Keratinocyte (primary cell): ENCODE results near the gene RBAK. TPM values are rescaled to one million over a fixed set of nuclear protein-coding genes. Genes with fewer than 3 reads are reported as not detected.

Source experiments
- DNase-seq: peaks from one replicate; pipeline ENCODE4 v3.0.0-alpha.2; 2011; ENCODE audit warnings: low read depth, missing footprints, low spot score
- FAIRE-seq: peaks from 2 replicates; lab custom pipeline; 2011; peaks lifted over from hg19 to GRCh38; lab: Jason Lieb, UNC
- H2AFZ ChIP-seq: 2 replicates; pipeline ENCODE4 v1.6.0; 2012; ENCODE audit warnings: low read length, control low read depth, inconsistent platforms; ENCODE audit not compliant: control insufficient read depth
- H3K27ac ChIP-seq: 2 replicates; pipeline ENCODE4 v1.5.1; 2011; ENCODE audit warnings: low read length; ENCODE audit not compliant: control insufficient read depth, insufficient read depth
- H3K27me3 ChIP-seq: 3 replicates; pipeline ENCODE4 v1.6.0; 2011; ENCODE audit warnings: low read length; ENCODE audit not compliant: control insufficient read depth, insufficient read depth; ENCODE audit errors: extremely low read depth
- H3K36me3 ChIP-seq, 2 experiments: 2 replicates in 1 of 2; 3 replicates in 1 of 2; pipeline ENCODE4 v1.5.1; 2011; ENCODE audit warnings: low read length in 2 of 2, mild to moderate bottlenecking in 1 of 2; ENCODE audit not compliant: control insufficient read depth in 2 of 2, insufficient read depth in 2 of 2; ENCODE audit errors: extremely low read depth in 1 of 2
- H3K4me1 ChIP-seq: 3 replicates; pipeline ENCODE4 v1.5.1; 2011; ENCODE audit warnings: low read length; ENCODE audit not compliant: control insufficient read depth, insufficient read depth; ENCODE audit errors: extremely low read depth
- H3K4me2 ChIP-seq: 3 replicates; pipeline ENCODE4 v1.6.0; 2011; ENCODE audit warnings: low read depth, low read length; ENCODE audit not compliant: control insufficient read depth, insufficient read depth; ENCODE audit errors: extremely low read depth
- H3K4me3 ChIP-seq, 3 experiments: fragments of 200-600 bp in 1 of 3; sonication (generic) in 1 of 3; 2 replicates in 2 of 3; 3 replicates in 1 of 3; pipeline ENCODE4 v1.5.1; 2011 to 2016; ENCODE audit warnings: low read length in 3 of 3, mild to moderate bottlenecking in 3 of 3, control low read depth in 2 of 3, inconsistent platforms in 1 of 3, low read depth in 1 of 3, mixed read lengths in 1 of 3, mixed run types in 1 of 3, moderate library complexity in 1 of 3; ENCODE audit not compliant: control insufficient read depth in 2 of 3, insufficient read depth in 2 of 3; ENCODE audit errors: extremely low read depth in 1 of 3
- H3K79me2 ChIP-seq: 2 replicates; pipeline ENCODE4 v1.6.0; 2012; ENCODE audit warnings: low read length; ENCODE audit not compliant: control insufficient read depth, insufficient read depth
- H3K9ac ChIP-seq: 3 replicates; pipeline ENCODE4 v1.6.0; 2011; ENCODE audit warnings: low read length; ENCODE audit not compliant: control insufficient read depth, insufficient read depth; ENCODE audit errors: extremely low read depth
- H3K9me1 ChIP-seq: 3 replicates; pipeline ENCODE4 v1.6.0; 2011; ENCODE audit warnings: low read length; ENCODE audit not compliant: control insufficient read depth, insufficient read depth; ENCODE audit errors: extremely low read depth
- H3K9me3 ChIP-seq: 2 replicates; pipeline ENCODE4 v1.5.1; 2012; ENCODE audit warnings: low read depth, low read length; ENCODE audit not compliant: control insufficient read depth
- H4K20me1 ChIP-seq: 3 replicates; pipeline ENCODE4 v1.6.0; 2011; ENCODE audit warnings: low read length; ENCODE audit not compliant: control insufficient read depth, insufficient read depth; ENCODE audit errors: extremely low read depth
- EZH2 ChIP-seq: IDR thresholded peaks from one replicate; pipeline ENCODE4 v1.6.1; 2012; ENCODE audit warnings: inconsistent platforms, mild to moderate bottlenecking, low read length, moderate library complexity
- dilution Hi-C: fragments of 300-500 bp; cut with MboI; formaldehyde crosslinking; loops from one replicate; pipeline ENCODE4 v1.7.0; 2020; ENCODE audit warnings: low sequenced_read_pairs; ENCODE audit not compliant: extremely low pct_ligation_motif_present
- polyA minus RNA-seq, 3 experiments: library from RNA; depleted of rRNA, polyadenylated mRNA; stranded (reverse); fragments of >200 nt; gene quantifications; 1 replicate in 1 of 3; 2 replicates in 1 of 3; 3 replicates in 1 of 3; pipeline ENCODE4 v1.2.3, GENCODE V29; 2011
- polyA plus RNA-seq, 5 experiments: library from polyadenylated mRNA; depleted of rRNA in 3 of 5; stranded (reverse) in 3 of 5; stranded (forward) in 1 of 5; unstranded in 1 of 5; fragments of >200 nt; gene quantifications; 1 replicate in 1 of 5; 2 replicates in 3 of 5; 3 replicates in 1 of 5; pipeline versions ENCODE4 v1.2.1 to v1.2.3, GENCODE V29; 2011 to 2012; ENCODE audit warnings: missing spikeins in 2 of 5, low read depth in 1 of 5, low replicate concordance in 1 of 5
- TF ChIP-seq, protein P1 (sequence below), 3 experiments: IDR thresholded peaks in 1 of 3; conservative IDR thresholded peaks in 1 of 3; optimal IDR thresholded peaks in 1 of 3; 2 replicates in 2 of 3; 3 replicates in 1 of 3; pipeline versions ENCODE3 to v1.5.1; 2011; ENCODE audit warnings: low read length in 3 of 3, mild to moderate bottlenecking in 3 of 3, moderate library complexity in 2 of 3, control low read depth in 1 of 3, inconsistent platforms in 1 of 3; ENCODE audit not compliant: insufficient read depth in 2 of 3; ENCODE audit errors: extremely low read depth in 1 of 3

RBAK gene
- 2.9 to 6.7 TPM (median 4.2 TPM) in 3 replicates for polyA plus RNA-seq
- polyA plus RNA-seq (2011; ENCODE audit: low read depth) = 9.0 TPM
- 1.9 and 4.2 TPM in 2 replicates for polyA plus RNA-seq (2011; cell fraction: cytosol; rRNA removed)
- 8.2 and 11.5 TPM in 2 replicates for polyA plus RNA-seq (2011; cell fraction: nucleus; rRNA removed)
- polyA plus RNA-seq (2012; ENCODE audit: low replicate concordance) = 4.6 and 4.7 TPM in 2 replicates
- polyA minus RNA-seq = 1.0 to 8.9 TPM (median 2.4 TPM) in 3 replicates
- polyA minus RNA-seq (2011; cell fraction: cytosol; rRNA and poly(A)+ RNA removed) = 3.5 TPM
- polyA minus RNA-seq (2011; cell fraction: nucleus; rRNA and poly(A)+ RNA removed) = 5.9 and 14.4 TPM in 2 replicates

DNA sequence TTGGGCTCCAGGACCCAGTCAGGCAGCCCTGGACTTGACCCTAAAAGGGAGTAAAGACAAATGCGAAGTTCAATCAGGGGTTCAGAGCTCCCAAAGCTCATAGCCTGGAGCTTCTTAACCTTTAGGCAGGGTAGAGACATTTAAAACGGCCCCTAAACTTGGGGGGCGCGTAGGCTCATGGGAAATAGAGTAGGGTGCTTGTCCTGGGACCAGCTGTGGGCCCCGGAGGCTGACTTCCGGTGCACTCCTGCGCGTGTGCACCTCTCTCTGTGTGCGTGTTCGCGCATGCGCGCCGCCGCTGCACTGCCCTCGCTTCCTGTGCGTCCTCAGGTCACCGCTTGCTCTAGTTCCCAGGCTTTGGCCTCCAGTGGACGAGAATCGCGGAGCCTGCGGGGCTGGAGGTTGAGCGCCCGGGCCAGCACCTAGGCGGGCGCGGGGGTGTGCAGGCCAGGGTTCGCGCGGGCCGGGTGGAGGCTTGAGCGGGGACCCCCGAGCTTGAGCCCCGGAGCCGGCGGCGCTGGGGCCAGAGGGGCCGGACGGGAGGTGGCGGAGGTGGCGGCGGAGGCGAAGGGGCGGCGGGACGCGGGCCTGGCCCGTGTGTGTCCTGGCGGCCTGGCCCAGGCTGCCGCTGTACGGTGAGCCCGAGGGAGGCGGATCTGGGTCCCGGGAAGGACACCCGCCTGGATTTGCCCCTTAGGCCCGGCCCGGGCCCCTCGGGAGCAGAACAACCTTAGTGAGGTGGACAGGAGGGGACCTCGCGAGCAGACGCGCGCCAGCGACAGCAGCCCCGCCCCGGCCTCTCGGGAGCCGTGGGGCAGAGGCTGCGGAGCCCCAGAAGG lies at the start of gene RBAK:
RBAK (plus strand) TSS at position 303 of the 839 bp plus-strand sequence. CDS start 2,217 bp downstream, outside the sequence.
- Histone ChIP-seq H4K20me1 (no peaks in the 10 kb centered on the region), H3K4me3 (peak within 1 kb of the TSS; percentile 67 to 86 (median 82)), H3K9me3 (no peaks in the 10 kb centered on the region), H3K4me1 (no peaks in the 10 kb centered on the region), H3K4me2 (peak within 1 kb of the TSS; percentile 66), H3K9me1 (no peaks in the 10 kb centered on the region), H3K27ac (peak within 1 kb of the TSS; percentile 60), H3K79me2 (peaks cover 12% of the 10 kb centered on the region), H3K9ac (peak within 1 kb of the TSS; percentile 82), H3K36me3 (peaks cover 0 to 2% of the 10 kb centered on the region in 2 experiments), H3K27me3 (no peaks in the 10 kb centered on the region), H2AFZ (peak within 1 kb of the TSS; percentile 94)
- DNase-seq = peak; percentile 73
- no peak for FAIRE-seq
- dilution Hi-C loops = no loop called here
- TF ChIP-seq, protein P1, sequence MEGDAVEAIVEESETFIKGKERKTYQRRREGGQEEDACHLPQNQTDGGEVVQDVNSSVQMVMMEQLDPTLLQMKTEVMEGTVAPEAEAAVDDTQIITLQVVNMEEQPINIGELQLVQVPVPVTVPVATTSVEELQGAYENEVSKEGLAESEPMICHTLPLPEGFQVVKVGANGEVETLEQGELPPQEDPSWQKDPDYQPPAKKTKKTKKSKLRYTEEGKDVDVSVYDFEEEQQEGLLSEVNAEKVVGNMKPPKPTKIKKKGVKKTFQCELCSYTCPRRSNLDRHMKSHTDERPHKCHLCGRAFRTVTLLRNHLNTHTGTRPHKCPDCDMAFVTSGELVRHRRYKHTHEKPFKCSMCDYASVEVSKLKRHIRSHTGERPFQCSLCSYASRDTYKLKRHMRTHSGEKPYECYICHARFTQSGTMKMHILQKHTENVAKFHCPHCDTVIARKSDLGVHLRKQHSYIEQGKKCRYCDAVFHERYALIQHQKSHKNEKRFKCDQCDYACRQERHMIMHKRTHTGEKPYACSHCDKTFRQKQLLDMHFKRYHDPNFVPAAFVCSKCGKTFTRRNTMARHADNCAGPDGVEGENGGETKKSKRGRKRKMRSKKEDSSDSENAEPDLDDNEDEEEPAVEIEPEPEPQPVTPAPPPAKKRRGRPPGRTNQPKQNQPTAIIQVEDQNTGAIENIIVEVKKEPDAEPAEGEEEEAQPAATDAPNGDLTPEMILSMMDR (optimal IDR thresholded peaks at IDR 0.05 in 1 of 3, IDR thresholded peaks at IDR 0.05 in 1 of 3, conservative IDR thresholded peaks at IDR 0.05 in 1 of 3; ENCODE audit: extremely low read depth in 1 of 3, insufficient read depth in 2 of 3, low read length in 3 of 3) = no peak
- no peak for TF ChIP-seq EZH2

DNA sequence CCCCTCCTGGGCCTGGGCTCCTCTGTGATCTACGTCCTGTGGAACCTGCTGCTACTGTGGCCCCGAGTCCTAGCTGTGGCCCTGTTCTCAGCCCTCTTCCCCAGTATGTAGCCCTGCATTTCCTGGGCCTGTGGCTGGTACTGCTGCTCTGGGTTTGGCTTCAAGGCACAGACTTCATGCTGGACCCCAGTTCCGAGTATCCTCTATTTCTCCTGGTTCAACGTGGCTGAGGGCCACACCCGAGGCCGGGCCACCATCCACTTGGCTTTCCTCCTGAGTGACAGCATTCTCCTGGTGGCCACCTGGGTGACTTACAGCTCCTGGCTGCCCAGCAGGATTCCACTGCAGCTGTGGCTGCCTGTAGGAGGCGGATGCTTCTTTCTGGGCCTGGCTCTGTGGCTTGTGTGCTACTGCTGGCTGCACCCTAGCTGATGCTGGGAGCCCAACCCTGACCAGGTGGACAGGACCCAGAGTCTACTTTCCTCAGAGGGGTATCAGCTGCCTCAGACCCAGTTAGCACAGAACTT lies 48.9 kb upstream of the RBAK start:
- H3K4me3 ChIP-seq = no peak overlapping the region
- no peaks in the 10 kb centered on the region for H3K79me2 ChIP-seq
- no peak for FAIRE-seq
- H2AFZ ChIP-seq = no peak overlapping the region
- no peaks in the 10 kb centered on the region for H4K20me1 ChIP-seq
- TF ChIP-seq, protein P1 (optimal IDR thresholded peaks at IDR 0.05 in 1 of 3, IDR thresholded peaks at IDR 0.05 in 1 of 3, conservative IDR thresholded peaks at IDR 0.05 in 1 of 3; ENCODE audit: extremely low read depth in 1 of 3, insufficient read depth in 2 of 3, low read length in 3 of 3) = no peak
- no peak for TF ChIP-seq EZH2
- no peak overlapping the region for H3K4me2 ChIP-seq
- H3K27ac ChIP-seq = no peak overlapping the region
- peaks cover 12 to 35% of the 10 kb centered on the region in 2 experiments for H3K36me3 ChIP-seq
- DNase-seq = no peak
- H3K9me3 ChIP-seq = no peaks in the 10 kb centered on the region
- dilution Hi-C loops = no loop called here
- no peaks in the 10 kb centered on the region for H3K27me3 ChIP-seq
- no peaks in the 10 kb centered on the region for H3K9me1 ChIP-seq
- no peak overlapping the region for H3K9ac ChIP-seq
- H3K4me1 ChIP-seq = peaks cover under 1% of the 10 kb centered on the region
